Measurements from ENCODE around the gene STAM2.
"Not testable (repeated sequence)": the region's sequence is repeated elsewhere in the genome, so short reads cannot be mapped to it uniquely, and the experiment has no call there.

The STAM2 gene

DNA sequence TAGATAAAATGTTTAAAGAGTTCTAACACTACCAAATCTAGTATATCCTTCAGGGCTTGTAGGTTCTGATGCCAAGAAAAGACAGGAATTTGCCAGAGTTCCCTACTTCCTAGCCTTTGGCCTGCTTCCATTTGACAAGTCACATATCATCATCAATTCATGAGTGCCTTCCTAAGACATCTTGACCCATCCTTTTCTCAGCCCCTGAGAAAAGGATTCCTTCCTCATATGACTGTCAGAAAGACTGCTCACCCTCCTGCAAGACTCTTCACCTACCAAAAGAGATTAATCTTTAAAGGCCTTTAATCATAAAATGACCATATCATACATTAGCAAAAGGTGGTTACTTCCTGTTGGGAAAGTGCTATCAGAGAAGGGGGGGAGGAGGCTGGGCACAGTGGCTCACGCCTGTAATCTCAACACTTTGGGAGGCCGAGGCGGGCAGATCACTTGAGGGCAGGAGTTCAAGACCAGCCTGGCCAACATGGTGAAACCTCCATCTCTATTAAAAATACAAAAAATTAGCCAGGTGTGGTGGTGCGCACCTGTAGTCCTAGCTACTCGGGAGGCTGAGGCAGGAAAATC is 3.3 kb downstream of the STAM2 start:
- DNase-seq: not testable (repeated sequence)

DNA sequence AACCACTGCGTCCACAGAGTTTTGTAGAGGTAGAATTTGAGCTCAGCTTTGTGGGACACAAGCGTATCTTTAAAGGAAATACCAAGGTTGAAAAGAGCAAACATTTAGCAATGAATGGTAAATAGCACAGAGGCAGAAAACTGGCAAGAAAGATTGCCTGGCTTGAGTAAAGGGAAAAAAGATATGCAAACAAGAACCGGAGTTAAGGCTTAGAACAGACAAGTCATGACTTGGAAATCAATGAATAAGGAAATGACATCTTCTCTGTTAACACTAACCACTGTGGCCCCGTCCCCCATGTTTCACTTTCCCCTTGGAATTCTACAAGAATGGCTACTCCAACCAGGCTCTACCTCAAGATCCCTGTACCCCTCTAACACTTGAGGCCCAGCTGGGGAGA is 3.8 kb downstream of the STAM2 start:
- no peak for DNase-seq

DNA sequence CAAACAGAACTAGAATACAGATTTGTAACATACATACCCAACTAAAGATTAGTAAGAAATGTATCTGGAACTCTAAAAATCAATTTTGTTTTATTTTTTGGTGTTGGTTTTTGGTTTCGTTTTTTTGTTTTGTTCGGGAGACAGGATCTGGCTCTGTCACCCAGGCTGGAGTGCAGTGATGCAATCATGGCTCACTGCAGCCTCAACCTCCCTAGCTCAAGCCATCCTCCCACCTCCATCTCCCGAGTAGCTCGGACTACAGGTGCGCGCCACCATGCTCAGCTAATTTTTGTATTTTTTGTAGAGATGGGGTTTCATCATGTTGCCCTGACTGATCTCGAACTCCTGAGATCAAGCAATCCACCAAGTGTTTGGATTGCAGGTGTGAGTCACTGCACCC is 6.4 kb downstream of the STAM2 start:
- not testable (repeated sequence) for DNase-seq

DNA sequence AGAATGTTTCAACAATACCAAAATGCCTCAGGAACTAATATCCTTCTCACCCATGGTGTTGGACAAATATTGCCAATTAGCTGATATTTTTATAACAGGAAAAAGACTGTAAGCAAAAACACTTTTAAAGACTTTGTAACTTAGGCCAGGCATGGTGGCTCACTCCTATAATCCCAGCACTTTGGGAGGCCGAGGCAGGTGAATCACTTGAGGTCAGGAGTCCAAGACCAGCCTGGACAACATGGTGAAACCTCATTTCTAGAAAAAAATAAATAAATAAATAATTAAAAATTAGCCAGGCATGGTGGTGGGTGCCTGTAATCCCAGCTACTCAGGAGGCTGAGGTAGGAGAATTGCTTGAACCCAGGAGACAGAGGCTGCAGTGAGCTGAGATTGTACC is 8.1 kb downstream of the STAM2 start:
- not testable (repeated sequence) for DNase-seq

DNA sequence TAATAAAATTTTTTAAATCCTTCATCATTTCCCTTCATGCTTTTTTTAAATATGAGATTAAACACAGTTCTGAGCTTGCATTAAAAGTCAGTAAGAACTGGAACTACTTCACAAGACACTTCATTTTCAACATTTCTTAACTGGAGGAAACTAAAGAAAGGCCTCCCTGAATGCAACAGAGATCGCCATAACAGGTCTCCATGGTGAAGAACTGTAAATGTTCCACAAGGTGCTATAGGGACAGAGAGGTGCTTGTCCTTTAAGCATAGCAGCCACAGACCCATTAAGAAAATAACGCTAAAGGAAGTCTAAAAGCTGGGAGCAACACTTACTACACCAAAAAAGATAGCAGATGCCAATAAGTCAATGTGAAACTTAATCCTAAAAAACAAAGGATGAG is 8.5 kb downstream of the STAM2 start:
- no peak for DNase-seq

DNA sequence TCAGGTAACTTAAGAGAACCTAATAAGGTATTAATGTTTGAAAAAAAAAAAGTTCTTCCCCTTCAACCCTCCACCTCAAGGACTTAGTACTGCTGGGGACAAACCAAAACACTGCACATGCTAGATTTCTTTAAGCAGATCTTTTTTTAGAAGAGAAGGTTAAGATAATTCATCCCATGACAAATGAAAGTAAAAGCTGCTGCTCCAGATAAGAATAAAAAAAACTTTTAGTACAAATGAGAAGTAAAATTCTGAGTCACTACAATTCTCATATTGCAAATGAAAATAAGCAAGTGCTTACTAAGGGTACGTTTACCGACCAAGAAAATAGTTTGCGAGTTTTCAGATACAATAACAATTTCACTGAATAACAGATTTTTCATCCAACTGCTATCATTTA is 8.9 kb downstream of the STAM2 start:
- no peak for DNase-seq

DNA sequence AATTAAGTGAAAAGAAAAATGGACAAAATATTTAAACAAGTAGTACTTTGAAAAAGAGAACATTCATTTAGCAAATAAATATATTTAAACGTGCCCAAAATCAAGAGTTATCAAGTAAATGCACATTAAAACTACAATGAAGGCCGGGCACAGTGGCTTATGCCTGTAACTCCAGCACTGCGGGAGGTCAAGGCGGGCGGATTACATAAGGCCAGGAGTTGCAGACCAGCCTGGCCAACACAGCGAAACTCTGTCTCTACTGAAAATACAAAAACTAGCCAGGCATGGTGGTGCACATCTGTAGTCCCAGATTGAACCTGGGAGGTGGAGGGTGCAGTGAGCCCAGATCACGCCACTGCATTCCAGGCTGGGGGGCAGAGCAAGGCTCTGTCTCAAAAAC is 9.8 kb downstream of the STAM2 start:
- no peak for DNase-seq

DNA sequence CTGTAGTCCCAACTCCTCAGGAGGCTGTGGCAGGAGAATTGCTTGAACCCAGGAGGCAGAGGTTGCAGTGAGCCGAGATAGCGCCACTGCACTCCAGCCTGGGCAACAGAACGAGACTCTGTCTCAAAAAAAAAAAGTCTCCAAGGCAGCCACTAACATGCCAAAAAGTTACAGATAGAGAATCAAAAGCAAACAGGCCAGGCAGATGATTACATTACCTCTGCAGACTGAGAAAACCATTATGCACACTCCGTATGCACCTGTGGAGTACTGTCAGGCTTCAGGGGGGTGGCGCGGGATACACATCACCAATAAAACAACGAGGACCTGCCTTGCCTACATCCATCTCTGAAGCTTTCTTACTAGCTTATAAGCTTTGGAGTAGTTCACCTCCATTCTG is 10.3 kb downstream of the STAM2 start:
- DNase-seq: no peak

DNA sequence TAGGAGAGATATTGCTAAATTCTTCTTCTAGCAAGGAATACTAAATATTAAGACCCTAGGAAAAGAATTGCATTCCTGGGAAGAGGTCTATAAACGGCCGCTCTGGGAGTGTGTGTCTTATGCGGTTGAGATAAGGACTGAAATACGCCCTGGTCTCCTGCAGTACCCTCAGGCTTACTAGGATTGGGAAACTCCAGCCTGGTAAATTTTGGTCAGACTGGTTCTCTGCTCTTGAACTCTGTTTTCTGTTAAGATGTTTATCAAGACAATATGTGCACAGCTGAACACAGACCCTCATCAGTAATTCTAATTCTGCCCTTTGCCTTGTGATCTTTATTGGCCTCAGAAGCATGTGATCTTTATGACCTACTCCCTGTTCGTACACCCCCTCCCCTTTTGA is 11.9 kb downstream of the STAM2 start:
- DNase-seq: not testable (repeated sequence)

DNA sequence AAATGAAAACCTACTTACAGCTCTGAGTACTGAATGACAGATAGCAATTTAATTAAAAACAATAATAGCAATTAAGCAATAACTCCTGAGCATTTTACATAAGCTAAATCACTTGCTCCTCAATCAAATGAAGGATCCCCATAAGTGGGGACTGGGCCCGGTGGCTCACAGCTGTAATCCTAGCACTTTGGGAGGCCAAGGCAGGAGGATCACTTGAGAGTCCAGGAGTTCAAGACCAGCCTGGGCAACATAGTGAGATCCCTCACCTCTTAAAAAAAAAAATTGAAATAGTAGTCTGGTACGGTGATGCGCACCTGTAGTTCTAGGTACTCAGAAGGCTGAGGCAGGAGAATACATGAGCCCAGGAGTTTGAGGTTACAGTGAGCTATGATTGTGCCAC is 13.4 kb downstream of the STAM2 start:
- DNase-seq: no peak

DNA sequence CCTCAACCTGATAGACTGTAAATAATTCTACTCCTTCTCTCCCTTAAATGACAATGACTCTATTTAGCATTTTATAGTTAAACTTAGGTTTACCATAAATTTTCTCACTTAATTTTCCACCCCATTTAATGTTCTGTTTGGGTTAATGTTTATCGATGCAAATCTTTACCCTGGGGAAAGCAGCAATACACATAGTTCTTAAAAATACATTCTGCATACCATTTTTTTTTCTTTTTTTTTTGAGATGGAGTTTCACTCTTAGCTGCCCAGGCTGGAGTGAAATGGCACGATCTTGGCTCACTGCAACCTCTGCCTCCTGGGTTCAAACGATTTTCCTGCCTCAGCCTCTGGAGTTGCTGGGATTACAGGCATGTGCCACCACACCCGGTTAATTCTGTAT is 14.0 kb downstream of the STAM2 start:
- DNase-seq: no peak

DNA sequence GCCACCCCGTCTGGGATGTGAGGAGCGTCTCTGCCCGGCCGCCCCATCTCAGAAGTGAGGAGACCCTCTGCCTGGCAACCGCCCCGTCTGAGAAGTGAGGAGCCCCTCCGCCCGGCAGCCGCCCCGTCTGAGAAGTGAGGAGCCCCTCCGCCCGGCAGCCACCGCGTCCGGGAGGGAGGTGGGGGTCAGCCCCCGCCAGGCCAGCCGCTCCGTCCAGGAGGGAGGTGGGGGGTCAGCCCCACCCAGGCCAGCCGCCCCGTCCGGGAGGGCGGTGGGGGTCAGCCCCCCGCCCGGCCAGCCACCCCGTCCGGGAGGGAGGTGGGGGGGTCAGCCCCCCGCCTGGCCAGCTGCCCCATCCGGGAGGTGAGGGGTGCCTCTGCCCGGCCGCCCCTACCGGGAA is 15.2 kb downstream of the STAM2 start:
- DNase-seq: not testable (repeated sequence)

DNA sequence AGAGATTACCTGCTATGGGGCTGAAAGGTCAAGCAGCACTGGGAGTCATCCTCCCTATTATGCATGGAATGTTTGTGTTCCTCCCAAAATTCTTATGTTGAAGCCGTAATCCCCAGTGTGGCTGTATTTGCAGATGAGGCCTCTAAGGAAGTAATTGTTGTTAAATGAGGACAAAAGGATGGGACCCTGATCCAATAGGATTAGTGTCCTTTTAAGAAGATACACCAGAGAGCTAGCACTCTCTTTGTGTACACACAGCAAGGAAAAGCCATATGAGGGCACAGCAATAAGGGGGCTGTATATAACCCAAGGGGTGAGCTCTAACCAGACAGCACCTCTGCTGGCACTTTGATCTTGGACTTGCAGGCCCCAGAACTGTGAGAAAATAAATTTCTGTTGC is 18.3 kb downstream of the STAM2 start:
- no peak for DNase-seq

DNA sequence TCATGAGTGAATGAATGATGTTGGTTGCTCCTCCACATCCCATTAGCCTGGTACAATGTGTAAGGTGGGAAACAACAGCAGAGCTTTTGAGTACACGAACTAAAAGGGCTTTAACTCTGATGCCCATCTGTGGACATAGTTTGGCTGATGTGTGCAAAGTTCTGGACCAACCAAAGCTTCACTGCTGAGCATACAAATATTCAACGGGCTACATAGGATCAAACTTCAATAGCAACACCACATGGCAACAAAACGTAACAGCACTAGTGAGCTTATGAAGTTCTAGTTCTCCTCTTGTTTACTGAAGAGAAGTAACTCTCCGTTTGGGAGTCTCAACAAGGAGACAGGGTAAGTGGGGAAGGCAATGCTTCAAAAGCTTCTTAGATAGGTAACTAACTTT is 20.4 kb downstream of the STAM2 start:
- DNase-seq: no peak

DNA sequence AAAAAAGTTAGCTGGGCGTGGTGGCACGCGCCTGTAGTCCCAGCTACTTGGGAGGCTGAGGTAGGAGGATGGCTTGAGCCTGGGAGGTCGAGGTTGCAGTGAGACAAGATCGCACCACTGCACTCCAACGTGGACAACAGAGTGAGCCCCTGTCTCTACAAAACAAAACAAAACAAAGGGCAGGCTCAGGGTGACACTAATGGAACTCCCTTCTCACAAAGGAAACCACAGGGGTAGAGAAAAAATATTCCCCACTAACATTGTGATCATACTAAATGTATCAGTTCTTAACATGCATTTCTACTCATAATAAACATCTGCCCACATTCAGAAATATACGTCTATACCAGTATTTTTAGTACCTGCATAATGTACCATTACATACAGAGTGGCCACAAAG is 21.1 kb downstream of the STAM2 start:
- no peak for DNase-seq

DNA sequence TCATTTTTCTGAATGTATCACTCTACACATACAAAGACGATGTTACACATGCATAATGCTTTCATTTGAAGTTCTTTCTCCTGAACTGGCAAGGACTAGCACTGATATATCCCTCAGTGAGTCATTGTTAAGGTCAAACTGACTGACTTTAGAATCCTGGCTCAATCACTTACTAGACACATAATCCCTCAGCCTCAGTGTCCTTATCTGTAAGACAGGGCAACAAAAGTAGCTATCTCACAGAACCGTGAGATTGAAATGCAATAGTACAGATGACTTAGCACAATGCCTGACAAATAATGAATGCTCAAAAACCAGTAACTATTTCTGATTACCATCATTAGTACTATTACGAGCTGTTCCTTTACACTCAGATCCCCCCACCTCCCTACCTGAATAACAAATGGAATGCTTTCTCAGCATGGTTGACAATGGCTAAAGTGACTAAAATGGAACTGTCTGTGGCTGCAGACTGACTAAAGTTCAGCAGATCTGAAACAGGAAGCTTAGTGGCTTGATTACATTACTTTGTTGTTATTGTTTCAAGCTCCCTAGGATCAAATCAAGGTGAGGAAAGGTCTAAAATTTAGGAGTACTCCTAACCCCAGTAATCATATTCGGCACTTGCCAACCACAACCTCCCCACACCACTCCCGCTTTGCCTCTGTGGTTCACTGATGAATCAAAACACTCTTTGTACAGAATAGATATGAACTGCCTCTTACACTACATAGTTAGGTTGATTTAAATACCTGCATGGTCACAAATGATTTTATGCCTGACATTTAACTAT is 40.9 kb downstream of the STAM2 start:
- DNase-seq: no peak

DNA sequence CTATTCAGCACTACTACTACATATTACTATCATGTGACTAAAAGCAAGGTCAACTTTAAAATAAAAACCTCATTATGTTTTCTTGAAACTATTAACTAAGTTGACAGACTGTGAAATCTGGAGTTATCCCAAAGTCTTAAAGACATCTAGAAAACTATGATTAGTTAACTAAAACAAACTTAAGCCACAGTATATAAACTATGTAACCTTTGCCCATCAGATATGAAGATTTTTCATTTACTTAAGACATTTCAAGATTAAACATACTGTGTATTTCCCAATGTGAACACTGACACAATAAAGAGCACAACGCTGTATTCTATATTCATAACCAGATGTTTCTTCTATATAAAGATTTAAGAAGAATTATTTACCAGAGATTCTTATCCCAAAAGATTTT is 43.3 kb downstream of the STAM2 start:
- DNase-seq: no peak

DNA sequence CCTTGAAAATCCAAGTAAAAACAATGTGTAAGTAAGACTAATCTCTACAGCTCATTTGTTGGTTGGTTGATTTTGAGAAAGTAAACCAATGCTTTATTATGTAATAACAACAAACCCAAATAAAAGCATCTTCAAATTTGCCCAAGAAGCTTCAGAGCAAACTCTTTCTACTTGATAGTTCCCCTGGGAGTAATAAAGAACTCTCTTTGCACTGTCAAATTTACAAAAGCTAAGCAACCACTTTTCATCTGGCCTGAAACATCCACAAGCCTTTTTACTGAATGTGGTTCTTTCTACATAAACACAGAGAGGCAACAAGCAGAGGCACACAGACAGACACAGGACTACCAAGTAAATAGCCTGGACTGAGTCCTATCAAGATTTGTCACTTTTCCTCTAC is 47.9 kb downstream of the STAM2 start:
- no peak for DNase-seq

DNA sequence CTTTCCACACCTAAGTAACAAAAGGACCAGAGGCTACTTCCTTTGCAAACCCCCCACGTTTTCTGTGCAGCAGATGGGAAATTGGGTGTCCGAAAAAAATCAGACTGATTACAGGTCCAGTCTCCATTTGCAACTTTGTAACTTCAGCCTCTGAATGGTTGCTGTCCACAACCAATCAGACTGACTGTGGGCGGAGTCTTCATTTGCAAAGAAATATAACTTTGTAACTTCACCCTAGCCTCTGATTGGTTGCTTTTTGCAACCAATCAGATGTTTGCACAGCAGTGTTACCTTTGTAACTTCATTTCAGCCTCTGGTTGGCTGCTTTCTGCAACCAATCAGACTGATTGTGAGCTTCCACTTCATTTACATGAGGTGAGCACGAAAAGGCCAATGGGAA is 48.9 kb downstream of the STAM2 start:
- no peak for DNase-seq

DNA sequence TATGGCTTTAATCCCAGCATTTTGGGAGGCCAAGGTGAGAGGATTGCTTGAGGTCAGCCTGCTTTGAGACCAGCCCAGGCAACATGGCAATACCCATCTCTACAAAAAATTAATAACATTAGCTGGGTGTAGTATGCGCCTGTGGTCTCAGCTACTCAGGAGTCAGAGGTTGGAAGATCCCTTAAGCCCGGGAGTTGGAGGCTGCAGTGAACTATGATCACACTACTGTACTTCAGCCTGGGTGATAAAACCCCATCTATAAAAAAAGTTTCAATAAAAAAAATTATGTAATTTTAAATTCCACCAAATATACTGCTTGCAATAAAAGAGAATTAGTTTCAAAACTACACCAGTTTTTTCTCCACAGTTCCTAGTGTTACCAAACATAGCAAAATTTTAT is 53.4 kb downstream of the STAM2 start:
- no peak for DNase-seq

DNA sequence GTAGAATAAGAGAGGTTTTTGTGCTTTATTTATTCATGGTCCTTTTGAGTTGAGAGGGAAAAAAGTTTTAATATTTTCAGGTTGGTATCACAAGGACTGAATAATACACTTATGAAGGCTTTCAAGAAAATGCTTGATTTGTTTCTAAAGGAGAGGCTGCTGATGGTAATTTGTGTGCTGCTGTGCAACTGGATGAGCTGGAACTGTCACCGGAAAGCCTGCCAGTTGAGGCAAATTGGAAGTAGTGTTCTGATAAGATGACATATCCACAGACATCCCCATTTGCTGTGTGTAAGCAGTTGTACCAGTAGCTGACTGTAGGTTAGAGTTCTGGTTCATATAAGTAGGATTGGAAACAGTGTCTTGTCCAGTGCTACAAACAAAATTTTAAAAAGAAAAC is 55.1 kb downstream of the STAM2 start:
- DNase-seq: no peak

DNA sequence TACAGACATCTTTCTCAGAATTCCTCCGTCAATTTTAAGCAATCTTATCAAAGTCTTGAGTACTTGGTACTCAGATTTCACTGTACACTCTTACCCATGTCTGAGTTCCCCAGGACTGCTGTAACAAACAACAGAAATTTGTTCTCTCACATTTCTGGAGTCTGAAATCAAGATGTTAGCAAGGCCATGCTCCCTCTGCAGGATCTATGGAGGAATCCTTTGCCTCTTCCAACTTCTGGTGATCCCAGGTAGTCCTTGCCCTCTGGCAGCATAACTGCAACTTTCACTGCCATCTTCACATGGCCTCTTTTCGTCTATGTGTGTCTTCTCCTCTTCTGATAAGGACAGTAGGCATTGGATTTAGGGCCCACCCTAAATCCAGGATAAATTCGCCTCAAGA is 59.6 kb downstream of the STAM2 start:
- peak in 1 of 3 experiments; percentile 11 for DNase-seq

DNA sequence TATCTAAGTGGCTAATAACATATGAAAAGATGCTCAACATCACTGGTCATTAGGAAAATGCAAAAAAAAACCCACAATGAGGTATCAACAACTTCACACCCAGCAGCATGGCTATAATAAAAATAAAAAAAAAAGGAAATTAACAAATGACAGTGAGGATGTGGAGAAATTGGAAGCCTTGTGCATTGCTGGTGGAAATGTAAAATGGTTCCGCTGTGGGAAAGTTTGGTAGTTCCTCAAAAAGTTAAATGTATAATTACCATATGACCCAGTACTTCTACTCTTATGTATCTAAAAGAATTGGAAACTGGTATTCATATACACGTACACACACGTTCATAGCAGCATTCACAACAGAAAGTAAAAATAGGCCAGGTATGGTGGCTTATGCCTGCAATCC is 61.2 kb downstream of the STAM2 start:
- no peak for DNase-seq

DNA sequence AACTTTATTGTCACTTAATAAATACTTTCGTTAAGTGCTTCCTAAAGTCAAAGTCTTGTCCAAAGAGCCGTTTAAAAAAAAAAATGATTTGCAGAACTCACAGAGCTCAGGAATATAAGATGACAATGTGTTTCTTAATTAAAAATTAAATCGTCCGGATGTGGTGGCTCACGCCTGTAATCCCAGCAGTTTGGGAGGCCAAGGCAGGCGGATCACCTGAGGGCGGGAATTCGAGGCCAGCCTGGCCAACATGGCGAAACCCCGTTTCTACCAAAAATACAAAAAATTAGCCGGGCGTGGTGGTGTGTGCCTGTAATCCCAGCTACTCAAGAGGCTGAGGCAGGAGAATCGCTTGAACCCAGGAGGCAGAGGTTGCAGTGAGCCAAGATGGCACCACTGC is 68.4 kb downstream of the STAM2 start:
- DNase-seq: not testable (repeated sequence)

DNA sequence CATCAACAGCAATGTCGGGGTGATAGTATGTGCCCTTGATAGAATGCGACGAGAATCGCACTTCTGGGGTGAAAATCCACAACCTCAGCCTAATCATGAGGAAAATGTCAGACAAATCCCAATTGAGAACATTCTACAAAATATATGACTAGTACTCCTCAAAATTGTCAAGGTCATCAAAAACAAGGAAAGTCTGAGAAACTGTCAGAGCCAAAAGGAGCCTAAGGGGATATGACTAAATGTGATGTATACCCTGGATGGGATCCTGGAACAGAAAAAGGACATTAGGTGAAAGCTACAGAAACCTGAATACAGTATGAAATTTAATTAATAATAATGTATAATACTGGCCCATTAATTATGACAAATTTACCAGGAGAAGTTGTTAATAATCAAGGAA is 69.1 kb downstream of the STAM2 start:
- DNase-seq: no peak
